ENCODE results near the gene ACOD1. TPM values are rescaled to one million over a fixed set of nuclear protein-coding genes. Genes with fewer than 3 reads are reported as not detected.

The ACOD1 gene
- total and polyA plus RNA-seq, 10 of the 15 experiments (the other 5 are each of a cell fraction or from before 2014, with no cell fraction given), result not detected

DNA sequence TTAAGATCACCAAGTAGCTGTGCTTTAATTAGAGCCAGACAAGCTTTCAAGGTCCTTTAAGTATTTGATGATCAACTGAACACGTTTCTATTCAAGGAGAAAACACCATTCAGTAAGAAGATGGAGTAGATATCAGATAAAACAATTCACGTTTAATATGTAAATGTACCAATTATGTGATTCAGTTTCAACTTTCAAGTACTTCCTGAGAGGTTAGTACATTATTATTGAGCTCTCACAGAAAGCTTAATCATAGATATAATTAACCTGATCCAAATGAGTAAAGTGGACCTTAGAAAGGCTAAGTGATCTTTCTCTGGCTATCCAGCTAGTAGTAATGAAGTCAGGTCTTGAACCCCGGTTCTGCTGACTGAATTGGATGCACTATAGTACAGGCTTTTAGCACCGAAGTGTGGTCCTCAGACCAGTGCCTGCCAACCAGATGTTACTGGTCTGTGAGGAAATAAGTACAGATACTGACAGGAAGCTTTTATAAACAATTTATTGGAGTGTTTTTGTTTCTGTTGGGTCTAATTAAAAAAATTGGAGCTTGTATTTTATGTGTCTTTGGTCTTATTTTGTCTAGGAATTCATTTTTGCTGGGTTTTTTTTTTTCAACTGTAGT is 53.8 kb downstream of the ACOD1 start (continued):
- TF ChIP-seq SIX5 (IDR thresholded peaks at IDR 0.05; ENCODE audit: low read depth, low read length, severe bottlenecking) (no peak), NFIC (IDR thresholded peaks at IDR 0.05; ENCODE audit: low read depth, low read length) (no peak), EZH2 (IDR thresholded peaks at IDR 0.05; ENCODE audit: borderline replicate concordance, control insufficient read depth, low read depth, low read length) (no peak), ZBED1 (IDR thresholded peaks at IDR 0.05; ENCODE audit: borderline replicate concordance) (no peak), MEF2A (IDR thresholded peaks at IDR 0.05; ENCODE audit: insufficient read depth, low read depth, low read length) (no peak)

DNA sequence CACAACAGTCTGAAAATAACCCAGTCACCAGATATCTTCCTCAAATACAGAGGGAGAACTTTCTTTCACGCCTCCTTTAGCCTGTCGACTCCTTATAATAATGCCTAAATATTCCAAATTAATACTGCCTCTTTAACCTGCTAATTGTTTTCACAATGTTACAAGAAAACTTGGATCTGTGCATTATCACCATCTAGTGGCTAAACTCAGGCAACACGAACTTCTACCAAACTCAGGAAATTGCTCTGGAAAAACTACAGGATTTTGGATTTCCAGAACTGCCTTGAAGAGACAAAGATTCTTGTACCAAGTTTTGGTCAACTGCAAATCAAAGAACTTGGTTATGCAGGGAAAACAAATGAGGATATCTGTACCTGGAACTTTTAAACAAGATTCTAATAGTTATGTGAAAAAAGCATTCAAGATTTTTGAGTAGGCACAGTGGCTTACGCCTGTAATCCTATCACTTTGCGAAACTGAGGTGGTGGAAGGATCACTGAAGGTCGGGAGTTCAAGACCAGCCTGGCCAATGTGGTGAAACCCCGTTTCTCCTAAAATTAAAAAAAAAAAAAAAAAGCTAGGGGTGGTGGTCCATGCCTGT is 54.4 kb downstream of the ACOD1 start:
- no peaks in the 10 kb centered on the region for H4K20me1 ChIP-seq (ENCODE audit: control insufficient read depth, insufficient read depth)
- H3K4me1 ChIP-seq (ENCODE audit: control insufficient read depth, insufficient read depth, low read length), result 0 out of 2 replicates have a peak, but pooled peaks cover 3% of the 10 kb centered on the region
- no peak overlapping the region for H3K4me3 ChIP-seq
- DNase-seq (ENCODE audit: low read depth, low spot score), result no peak
- H3K79me2 ChIP-seq (ENCODE audit: control insufficient read depth, insufficient read depth, low read length), result no peaks in the 10 kb centered on the region
- no TSS peak for BruUV-seq (replicated peaks)
- H3K4me2 ChIP-seq (ENCODE audit: control insufficient read depth, insufficient read depth), result no peak overlapping the region
- peaks cover 1 to 16% of the 10 kb centered on the region in 2 experiments for H3K36me3 ChIP-seq (ENCODE audit: control insufficient read depth in 2 of 2, insufficient read depth in 2 of 2, low read length in 1 of 2)
- ChIA-PET POLR2A (interaction anchor here (0.6 to 2.1 kb wide), 3 partner anchors 10 to 18 kb away, joined by 3 to 16 read pairs (median 4); partner anchors contain the start of gene CLN5), CTCF (interaction anchor here (0.6 to 5.7 kb wide), 22 partner anchors 10 to 1530 kb away, joined by 3 to 47 read pairs (median 4); partner anchors contain the start of gene CLN5), RAD21 (ENCODE audit: unreplicated experiment) (interaction anchor here (1.2 to 1.5 kb wide), 5 partner anchors 21 to 99 kb away, joined by 3 to 6 read pairs (median 4); no protein-coding TSS in a partner anchor), SMC1A (ENCODE audit: uncharacterized antibody, unreplicated experiment) (interaction anchor here (0.6 to 2.1 kb wide), 10 partner anchors 9 to 978 kb away, joined by 3 to 11 read pairs (median 4); partner anchors contain the start of gene CLN5)
- H2AFZ ChIP-seq (ENCODE audit: control insufficient read depth, low read depth, low read length), result no peak overlapping the region
- H3K27me3 ChIP-seq (replicated peaks in 1 of 2; ENCODE audit: control insufficient read depth in 2 of 2, insufficient read depth in 2 of 2, low read length in 1 of 2), result no peaks in the 10 kb centered on the region
- H3K9ac ChIP-seq (ENCODE audit: control insufficient read depth, insufficient read depth, low read length), result no peak overlapping the region
- H3K9me3 ChIP-seq (replicated peaks; ENCODE audit: control insufficient read depth, insufficient read depth, low read length), result no peaks in the 10 kb centered on the region
- FAIRE-seq, result no peak
- in situ Hi-C loops (cut with MboI), result loop anchor here (25.0 kb wide), 1 partner anchor 1635 kb away; no protein-coding TSS in a partner anchor
- no peak overlapping the region for H3K27ac ChIP-seq (ENCODE audit: control insufficient read depth, insufficient read depth)
- WGBS (ENCODE audit: insufficient coverage, insufficient replicate concordance, low lambda C conversion rate, missing lambda C conversion rate), result 69% methylated on average over 7 of the region's 7 CpGs
- peak; percentile 47 for ATAC-seq
- intact Hi-C loops (cut with micrococcal nuclease; ENCODE audit: unreplicated experiment), result no loop called here
- no peak for TF ChIP-seq JUNB (IDR thresholded peaks at IDR 0.05)
- no peak for TF ChIP-seq YBX1 (IDR thresholded peaks at IDR 0.05)
- TF ChIP-seq, protein P1, sequence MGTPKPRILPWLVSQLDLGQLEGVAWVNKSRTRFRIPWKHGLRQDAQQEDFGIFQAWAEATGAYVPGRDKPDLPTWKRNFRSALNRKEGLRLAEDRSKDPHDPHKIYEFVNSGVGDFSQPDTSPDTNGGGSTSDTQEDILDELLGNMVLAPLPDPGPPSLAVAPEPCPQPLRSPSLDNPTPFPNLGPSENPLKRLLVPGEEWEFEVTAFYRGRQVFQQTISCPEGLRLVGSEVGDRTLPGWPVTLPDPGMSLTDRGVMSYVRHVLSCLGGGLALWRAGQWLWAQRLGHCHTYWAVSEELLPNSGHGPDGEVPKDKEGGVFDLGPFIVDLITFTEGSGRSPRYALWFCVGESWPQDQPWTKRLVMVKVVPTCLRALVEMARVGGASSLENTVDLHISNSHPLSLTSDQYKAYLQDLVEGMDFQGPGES (IDR thresholded peaks at IDR 0.05), result no peak
- no peak for TF ChIP-seq PML (IDR thresholded peaks at IDR 0.05; ENCODE audit: low read length)
- no peak for TF ChIP-seq JUND (IDR thresholded peaks at IDR 0.05; ENCODE audit: low read depth, low read length)
- TF ChIP-seq NFXL1 (IDR thresholded peaks at IDR 0.05; ENCODE audit: borderline replicate concordance), result no peak
- TF ChIP-seq, protein P2, sequence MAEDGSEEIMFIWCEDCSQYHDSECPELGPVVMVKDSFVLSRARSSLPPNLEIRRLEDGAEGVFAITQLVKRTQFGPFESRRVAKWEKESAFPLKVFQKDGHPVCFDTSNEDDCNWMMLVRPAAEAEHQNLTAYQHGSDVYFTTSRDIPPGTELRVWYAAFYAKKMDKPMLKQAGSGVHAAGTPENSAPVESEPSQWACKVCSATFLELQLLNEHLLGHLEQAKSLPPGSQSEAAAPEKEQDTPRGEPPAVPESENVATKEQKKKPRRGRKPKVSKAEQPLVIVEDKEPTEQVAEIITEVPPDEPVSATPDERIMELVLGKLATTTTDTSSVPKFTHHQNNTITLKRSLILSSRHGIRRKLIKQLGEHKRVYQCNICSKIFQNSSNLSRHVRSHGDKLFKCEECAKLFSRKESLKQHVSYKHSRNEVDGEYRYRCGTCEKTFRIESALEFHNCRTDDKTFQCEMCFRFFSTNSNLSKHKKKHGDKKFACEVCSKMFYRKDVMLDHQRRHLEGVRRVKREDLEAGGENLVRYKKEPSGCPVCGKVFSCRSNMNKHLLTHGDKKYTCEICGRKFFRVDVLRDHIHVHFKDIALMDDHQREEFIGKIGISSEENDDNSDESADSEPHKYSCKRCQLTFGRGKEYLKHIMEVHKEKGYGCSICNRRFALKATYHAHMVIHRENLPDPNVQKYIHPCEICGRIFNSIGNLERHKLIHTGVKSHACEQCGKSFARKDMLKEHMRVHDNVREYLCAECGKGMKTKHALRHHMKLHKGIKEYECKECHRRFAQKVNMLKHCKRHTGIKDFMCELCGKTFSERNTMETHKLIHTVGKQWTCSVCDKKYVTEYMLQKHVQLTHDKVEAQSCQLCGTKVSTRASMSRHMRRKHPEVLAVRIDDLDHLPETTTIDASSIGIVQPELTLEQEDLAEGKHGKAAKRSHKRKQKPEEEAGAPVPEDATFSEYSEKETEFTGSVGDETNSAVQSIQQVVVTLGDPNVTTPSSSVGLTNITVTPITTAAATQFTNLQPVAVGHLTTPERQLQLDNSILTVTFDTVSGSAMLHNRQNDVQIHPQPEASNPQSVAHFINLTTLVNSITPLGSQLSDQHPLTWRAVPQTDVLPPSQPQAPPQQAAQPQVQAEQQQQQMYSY (CRISPR knock-in tag; IDR thresholded peaks at IDR 0.05), result no peak
- TF ChIP-seq, protein P3, sequence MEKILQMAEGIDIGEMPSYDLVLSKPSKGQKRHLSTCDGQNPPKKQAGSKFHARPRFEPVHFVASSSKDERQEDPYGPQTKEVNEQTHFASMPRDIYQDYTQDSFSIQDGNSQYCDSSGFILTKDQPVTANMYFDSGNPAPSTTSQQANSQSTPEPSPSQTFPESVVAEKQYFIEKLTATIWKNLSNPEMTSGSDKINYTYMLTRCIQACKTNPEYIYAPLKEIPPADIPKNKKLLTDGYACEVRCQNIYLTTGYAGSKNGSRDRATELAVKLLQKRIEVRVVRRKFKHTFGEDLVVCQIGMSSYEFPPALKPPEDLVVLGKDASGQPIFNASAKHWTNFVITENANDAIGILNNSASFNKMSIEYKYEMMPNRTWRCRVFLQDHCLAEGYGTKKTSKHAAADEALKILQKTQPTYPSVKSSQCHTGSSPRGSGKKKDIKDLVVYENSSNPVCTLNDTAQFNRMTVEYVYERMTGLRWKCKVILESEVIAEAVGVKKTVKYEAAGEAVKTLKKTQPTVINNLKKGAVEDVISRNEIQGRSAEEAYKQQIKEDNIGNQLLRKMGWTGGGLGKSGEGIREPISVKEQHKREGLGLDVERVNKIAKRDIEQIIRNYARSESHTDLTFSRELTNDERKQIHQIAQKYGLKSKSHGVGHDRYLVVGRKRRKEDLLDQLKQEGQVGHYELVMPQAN (conservative IDR thresholded peaks at IDR 0.05), result no peak

Data from GM12878 (cell line).